Measurements from ENCODE around the gene PHF5A.

PHF5A gene

GRCh38 chr22:41468381-41469217, at the start of gene PHF5A, which contains the start of gene ACO2:
PHF5A (minus strand) TSS chr22:41468692; CDS start chr22:41468653, 39 bp downstream.
ACO2 (plus strand) TSS chr22:41469117; CDS start chr22:41469147, 30 bp downstream.
- peak; percentile 99 for DNase-seq (ENCODE audit: low read depth)

- no peak for DNase-seq (ENCODE audit: low read depth)
Observed at GRCh38 chr22:41518048-41518347, 49.5 kb upstream of the PHF5A start.

- DNase-seq (ENCODE audit: low read depth): peak; percentile 39
Observed at GRCh38 chr22:41517172-41518047, 48.9 kb upstream of the PHF5A start.

GRCh38 chr22:41516462-41516861, 48.0 kb upstream of the PHF5A start:
- no peak for DNase-seq (ENCODE audit: low read depth)

GRCh38 chr22:41513391-41513790, 44.9 kb upstream of the PHF5A start:
- no peak for DNase-seq (ENCODE audit: low read depth)

GRCh38 chr22:41512421-41513194, 44.1 kb upstream of the PHF5A start:
- DNase-seq (ENCODE audit: low read depth): peak; percentile 84

GRCh38 chr22:41511521-41511968, 43.1 kb upstream of the PHF5A start:
- DNase-seq (ENCODE audit: low read depth): no peak

DNA sequence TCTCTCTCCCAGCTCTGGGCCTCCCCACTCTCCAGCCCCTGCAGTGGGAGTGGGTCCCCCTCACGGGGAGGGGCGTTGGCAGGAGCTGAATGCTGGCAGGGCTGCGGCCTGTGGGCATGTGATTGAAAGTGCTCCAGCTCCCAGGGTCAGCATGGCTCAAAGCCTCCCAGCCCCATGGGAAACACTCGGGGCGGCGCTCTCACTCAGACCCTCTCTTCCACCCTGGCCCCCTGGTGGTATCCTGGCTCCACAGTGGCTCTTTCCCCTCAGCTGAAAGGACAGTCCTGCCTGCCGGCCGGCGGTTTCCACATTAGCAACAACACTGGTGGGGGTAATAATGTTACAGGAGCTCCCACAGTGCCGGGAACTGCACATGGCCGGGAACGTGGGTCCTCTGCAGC, 40.3 kb upstream of the PHF5A start:
- DNase-seq (ENCODE audit: low read depth): no peak

DNA sequence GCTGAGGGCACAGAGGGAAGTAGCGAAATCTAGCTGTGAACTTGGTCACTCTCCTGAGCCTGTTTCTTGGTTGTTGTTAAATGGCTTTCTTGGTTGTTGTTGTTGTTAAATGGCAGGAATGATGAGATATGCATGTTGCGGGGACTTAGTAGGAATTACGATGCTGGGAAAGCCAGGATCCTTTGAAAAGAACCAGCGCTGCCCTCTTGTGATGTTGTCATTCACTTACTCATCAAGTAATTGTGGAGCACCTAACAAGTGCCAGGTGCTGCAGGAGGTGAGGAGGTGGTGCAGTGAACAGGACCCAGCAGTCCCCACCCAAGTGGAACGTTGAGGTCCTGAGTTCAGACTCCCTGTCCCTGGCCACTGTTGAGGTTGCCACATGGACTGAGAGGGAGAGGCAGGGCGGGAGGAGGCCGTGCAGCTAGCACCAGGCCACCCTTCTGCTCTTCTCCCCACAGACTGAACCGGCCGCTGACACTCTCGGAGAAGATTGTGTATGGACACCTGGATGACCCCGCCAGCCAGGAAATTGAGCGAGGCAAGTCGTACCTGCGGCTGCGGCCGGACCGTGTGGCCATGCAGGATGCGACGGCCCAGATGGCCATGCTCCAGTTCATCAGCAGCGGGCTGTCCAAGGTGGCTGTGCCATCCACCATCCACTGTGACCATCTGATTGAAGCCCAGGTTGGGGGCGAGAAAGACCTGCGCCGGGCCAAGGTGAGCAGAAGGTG, 39.0 kb upstream of the PHF5A start:
- DNase-seq (ENCODE audit: low read depth): no peak

DNA sequence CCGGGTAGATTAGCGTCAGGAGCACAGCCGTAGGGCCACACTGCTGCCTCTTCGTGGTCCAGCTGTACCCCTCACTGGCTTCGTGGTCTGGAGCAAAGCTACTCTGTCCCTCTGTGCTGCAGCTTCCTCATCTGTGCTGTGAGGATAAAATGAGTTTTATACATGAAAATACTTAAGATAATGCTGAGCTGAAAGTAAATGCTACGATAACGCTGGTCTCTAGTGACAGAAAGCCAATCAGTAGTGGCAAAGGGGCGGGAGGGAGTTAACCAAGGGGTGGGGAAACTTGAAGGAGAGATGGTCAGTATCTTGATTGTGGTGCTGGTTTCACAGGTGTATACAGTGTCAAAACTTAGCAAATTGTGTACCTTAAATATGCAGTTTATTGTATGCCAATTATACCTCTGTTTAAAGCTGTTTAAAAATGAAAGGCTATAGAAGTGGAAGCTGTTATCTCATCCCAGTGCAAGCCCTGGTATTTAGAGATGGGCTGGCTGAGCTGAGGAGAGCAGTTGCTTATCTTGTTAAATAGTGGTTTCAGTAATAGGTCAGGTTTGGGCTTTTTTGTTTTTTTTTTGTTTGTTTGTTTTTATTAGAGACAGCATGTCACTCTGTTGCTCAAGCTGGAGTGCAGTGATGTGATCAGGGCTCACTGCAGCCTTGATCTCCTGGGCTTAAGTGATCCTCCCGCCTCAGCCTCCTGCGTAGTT, 37.2 kb upstream of the PHF5A start:
- DNase-seq (ENCODE audit: low read depth): no peak

GRCh38 chr22:41504816-41505215, 36.3 kb upstream of the PHF5A start:
- DNase-seq (ENCODE audit: low read depth): no peak

DNA sequence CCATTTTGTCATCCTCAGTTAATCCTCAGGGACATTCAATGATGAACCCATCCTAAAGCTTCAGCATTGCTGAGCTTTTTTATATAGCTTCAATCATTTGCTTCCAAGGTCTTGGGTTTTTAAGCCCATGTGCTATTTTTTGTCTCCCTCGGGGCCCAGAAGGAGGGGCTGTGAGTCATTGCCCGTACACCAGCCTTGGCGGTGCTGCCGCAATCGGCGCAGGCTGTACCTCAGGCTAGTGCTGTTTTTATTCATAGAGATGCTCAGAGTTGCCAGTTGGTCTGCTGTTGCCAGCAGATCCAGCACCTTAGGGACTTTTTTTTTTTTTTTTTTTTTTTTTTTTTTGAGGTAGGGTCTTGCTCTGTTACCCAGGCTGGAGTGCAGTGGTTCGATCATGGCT, 35.9 kb upstream of the PHF5A start:
- no peak for DNase-seq (ENCODE audit: low read depth)

GRCh38 chr22:41501209-41501608, 32.7 kb upstream of the PHF5A start:
- no peak for DNase-seq (ENCODE audit: low read depth)

DNA sequence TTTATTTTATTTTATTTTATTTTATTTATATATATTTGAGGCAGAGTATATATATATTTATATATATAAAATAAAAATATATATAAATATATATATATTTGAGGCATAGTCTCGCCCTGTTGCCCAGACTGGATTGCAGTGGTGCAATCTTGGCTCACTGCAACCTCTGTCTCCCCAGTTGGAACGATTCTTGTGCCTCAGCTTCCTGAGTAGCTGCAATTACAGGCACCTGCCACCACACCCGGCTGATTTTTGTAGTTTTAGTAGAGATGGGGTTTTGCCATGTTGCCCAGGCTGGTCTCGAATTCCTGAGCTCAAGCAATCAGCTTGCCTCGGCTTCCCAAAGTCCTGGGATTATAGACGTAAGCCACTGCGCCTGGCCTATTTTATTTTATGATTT, 31.8 kb upstream of the PHF5A start:
- no peak for DNase-seq (ENCODE audit: low read depth)

GRCh38 chr22:41499624-41500280, 31.3 kb upstream of the PHF5A start:
- DNase-seq (ENCODE audit: low read depth): no peak

GRCh38 chr22:41498303-41498835, 29.9 kb upstream of the PHF5A start:
- DNase-seq (ENCODE audit: low read depth): no peak

- no peak for DNase-seq (ENCODE audit: low read depth)
Observed at GRCh38 chr22:41491374-41492100, 23.0 kb upstream of the PHF5A start.

DNA sequence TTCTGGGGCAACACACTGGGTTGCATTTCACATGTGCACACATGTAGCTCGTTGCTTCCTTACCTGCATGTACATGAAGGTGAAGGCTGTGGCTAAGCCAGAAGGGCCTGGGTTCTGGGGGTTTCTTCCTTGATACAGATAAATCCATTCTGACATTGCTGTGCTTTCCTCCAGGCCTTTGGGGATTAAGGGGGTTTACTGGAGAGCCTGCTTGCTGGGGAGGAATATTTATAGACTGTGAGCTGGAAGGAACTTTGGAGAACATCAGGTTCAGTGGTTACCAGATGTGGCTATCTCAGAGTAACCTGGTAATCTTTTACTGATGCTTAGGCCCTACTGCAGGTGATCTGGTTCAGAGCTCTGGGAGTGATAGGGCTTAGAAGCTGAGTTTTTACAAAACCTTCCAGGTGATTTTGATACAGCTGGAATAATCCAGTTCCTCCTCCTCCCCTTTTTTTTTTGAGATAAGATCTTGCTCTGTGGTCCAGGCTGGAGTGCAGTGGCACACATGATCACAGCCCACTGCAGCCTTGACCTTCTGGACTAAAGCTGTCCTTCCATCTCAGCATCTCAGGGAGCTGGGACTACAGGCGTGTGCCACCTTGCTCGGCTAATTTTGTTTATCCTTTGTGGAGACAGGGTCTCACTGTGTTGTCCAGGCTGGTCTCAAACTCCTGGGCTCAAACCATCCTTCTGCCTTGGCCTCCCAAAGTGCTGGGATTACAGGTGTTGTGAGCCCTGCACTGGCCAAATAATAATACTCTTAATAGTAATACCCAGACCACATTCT, 20.3 kb upstream of the PHF5A start:
- DNase-seq (ENCODE audit: low read depth): no peak

DNA sequence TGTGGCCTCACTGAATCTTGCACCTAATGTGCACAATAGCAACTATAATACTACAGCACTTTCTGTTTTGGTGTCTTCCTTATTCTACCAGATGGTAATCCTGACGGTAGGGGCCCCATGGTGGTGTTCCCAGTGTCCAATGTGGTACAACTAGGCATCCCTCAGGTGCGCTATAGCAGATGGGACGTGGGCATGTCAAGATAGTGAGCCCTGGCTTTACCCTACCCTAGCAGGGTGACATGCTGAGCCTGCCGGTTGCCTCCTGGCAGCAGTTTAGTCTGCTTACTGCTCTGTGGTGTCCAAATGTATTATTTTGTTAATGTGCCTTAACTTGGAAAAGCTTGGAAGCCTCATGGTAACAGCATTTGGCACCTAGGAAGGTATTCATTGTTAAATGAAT, 19.6 kb upstream of the PHF5A start:
- no peak for DNase-seq (ENCODE audit: low read depth)

Data from iris pigment epithelial cell (primary cell).